H1 (cell line): ENCODE measurements around the gene NCAPG2. TPM values are rescaled to one million over a fixed set of nuclear protein-coding genes. Genes with fewer than 3 reads are reported as not detected.

Experiments used
- CTCF ChIA-PET: fragments of 300-600 bp; sonication (Branson Sonifier 250); formaldehyde crosslinking; loops from one replicate; lab custom pipeline; 2021; ENCODE audit not compliant: partially characterized antibody; lab: Charles Lee
- POLR2A ChIA-PET: fragments of 300-600 bp; sonication (Branson Sonifier 250); formaldehyde crosslinking; loops from one replicate; lab custom pipeline; 2021; ENCODE audit warnings: inconsistent platforms; ENCODE audit not compliant: partially characterized antibody; lab: Charles Lee
- DNase-seq, 2 experiments: peaks; one replicate each; pipeline versions ENCODE4 v3.0.0 to v3.0.0-alpha.2; 2010 to 2022; ENCODE audit warnings: low spot score in 2 of 2, low read depth in 1 of 2, mixed read lengths in 1 of 2
- FAIRE-seq: peaks from 2 replicates; lab custom pipeline; 2011; peaks lifted over from hg19 to GRCh38; lab: Jason Lieb, UNC
- H2AFZ ChIP-seq: 2 replicates; pipeline ENCODE4 v1.8.1; 2012; ENCODE audit warnings: low read length, inconsistent platforms
- H2AK5ac ChIP-seq: 2 replicates; pipeline ENCODE4 v1.6.1; 2013; ENCODE audit warnings: low read depth, low read length
- H2BK120ac ChIP-seq: replicated peaks from 2 replicates; pipeline ENCODE3; 2013; ENCODE audit warnings: low read depth, low read length, inconsistent platforms
- H2BK12ac ChIP-seq: 2 replicates; pipeline ENCODE4 v1.6.1; 2013; ENCODE audit warnings: low read depth, low read length
- H2BK15ac ChIP-seq: 2 replicates; pipeline ENCODE4 v1.6.1; 2013; ENCODE audit warnings: low read length
- H2BK20ac ChIP-seq: 2 replicates; pipeline ENCODE4 v1.6.1; 2013; ENCODE audit warnings: low read length
- H2BK5ac ChIP-seq: 2 replicates; pipeline ENCODE4 v1.6.1; 2013; ENCODE audit warnings: low read depth, low read length
- H3K14ac ChIP-seq: 2 replicates; pipeline ENCODE4 v1.6.1; 2013; ENCODE audit warnings: inconsistent platforms; ENCODE audit not compliant: insufficient read length
- H3K18ac ChIP-seq: 2 replicates; pipeline ENCODE4 v1.6.1; 2013; ENCODE audit warnings: low read length; ENCODE audit errors: extremely low read depth
- H3K23ac ChIP-seq: 2 replicates; pipeline ENCODE4 v1.6.1; 2013; ENCODE audit warnings: inconsistent platforms; ENCODE audit not compliant: insufficient read length
- H3K23me2 ChIP-seq: 2 replicates; pipeline ENCODE4 v1.6.1; 2013; ENCODE audit warnings: low read depth, low read length
- H3K27ac ChIP-seq: 2 replicates; pipeline ENCODE4 v1.6.1; 2011; ENCODE audit warnings: low read depth, low read length, inconsistent platforms
- H3K27me3 ChIP-seq, 4 experiments: replicated peaks in 1 of 4; 1 replicate in 1 of 4; 2 replicates in 3 of 4; pipeline versions ENCODE4 v1.6.1 to v1.8.1; 2011 to 2013; ENCODE audit warnings: low read length in 3 of 4, mild to moderate bottlenecking in 3 of 4, inconsistent platforms in 2 of 4, mixed read lengths in 2 of 4, moderate library complexity in 1 of 4; ENCODE audit not compliant: control insufficient read depth in 3 of 4, insufficient read depth in 3 of 4; ENCODE audit errors: extremely low read depth in 1 of 4
- H3K36me3 ChIP-seq, 4 experiments: 2 replicates each; pipeline versions ENCODE4 v1.6.1 to v1.8.1; 2011 to 2013; ENCODE audit warnings: mild to moderate bottlenecking in 4 of 4, low read length in 3 of 4, moderate library complexity in 2 of 4, control low read depth in 1 of 4, inconsistent platforms in 1 of 4; ENCODE audit not compliant: insufficient read depth in 4 of 4, control insufficient read depth in 2 of 4
- H3K4ac ChIP-seq: replicated peaks from 2 replicates; pipeline ENCODE3; 2013; ENCODE audit warnings: low read length, low read depth, mixed read lengths, inconsistent platforms; ENCODE audit not compliant: insufficient read length
- H3K4me1 ChIP-seq, 4 experiments: replicated peaks in 1 of 4; 1 replicate in 1 of 4; 2 replicates in 3 of 4; pipeline versions ENCODE4 v1.6.1 to v1.8.1; 2011 to 2013; ENCODE audit warnings: low read length in 3 of 4, inconsistent platforms in 2 of 4, mixed read lengths in 1 of 4; ENCODE audit not compliant: insufficient read depth in 4 of 4, control insufficient read depth in 3 of 4
- H3K4me2 ChIP-seq, 2 experiments: 2 replicates each; pipeline versions ENCODE4 v1.6.1 to v1.8.1; 2011 to 2013; ENCODE audit warnings: low read depth in 2 of 2, low read length in 2 of 2, control low read depth in 1 of 2, inconsistent platforms in 1 of 2, mild to moderate bottlenecking in 1 of 2; ENCODE audit not compliant: insufficient read depth in 1 of 2
- H3K4me3 ChIP-seq, 4 experiments: fragments of 200-600, 300-600 bp in 1 of 4; sonication (generic), shearing (Covaris generic), sonication (Bioruptor Twin) in 1 of 4; 2 replicates each; pipeline versions ENCODE4 v1.5.1 to v1.8.1; 2011 to 2016; ENCODE audit warnings: low read length in 4 of 4, low read depth in 3 of 4, control low read depth in 2 of 4, inconsistent platforms in 2 of 4, mild to moderate bottlenecking in 2 of 4, mixed read lengths in 1 of 4, moderate library complexity in 1 of 4; ENCODE audit not compliant: insufficient read depth in 2 of 4; ENCODE audit errors: extremely low read depth in 1 of 4
- H3K56ac ChIP-seq: replicated peaks from 2 replicates; pipeline ENCODE3; 2013; ENCODE audit warnings: low read depth, mild to moderate bottlenecking, mixed read lengths, low read length, inconsistent platforms; ENCODE audit not compliant: insufficient read length
- H3K79me1 ChIP-seq: 2 replicates; pipeline ENCODE4 v1.6.1; 2013; ENCODE audit warnings: low read depth, low read length, control low read depth
- H3K79me2 ChIP-seq, 2 experiments: 2 replicates each; pipeline versions ENCODE4 v1.6.1 to v1.8.1; 2012 to 2013; ENCODE audit warnings: low read length in 2 of 2, mild to moderate bottlenecking in 2 of 2, inconsistent platforms in 1 of 2; ENCODE audit not compliant: insufficient read depth in 2 of 2, control insufficient read depth in 1 of 2
- H3K9ac ChIP-seq, 4 experiments: replicated peaks in 1 of 4; 1 replicate in 1 of 4; 2 replicates in 3 of 4; pipeline versions ENCODE4 v1.6.1 to v1.8.1; 2011 to 2013; ENCODE audit warnings: low read depth in 3 of 4, low read length in 3 of 4, control low read depth in 2 of 4, mild to moderate bottlenecking in 2 of 4, moderate library complexity in 2 of 4, inconsistent platforms in 1 of 4; ENCODE audit errors: extremely low read depth in 1 of 4
- H3K9me3 ChIP-seq, 2 experiments: 2 replicates each; pipeline versions ENCODE4 v1.6.1 to v1.8.1; 2012 to 2013; ENCODE audit warnings: mild to moderate bottlenecking in 2 of 2, moderate library complexity in 2 of 2, control low read depth in 1 of 2, inconsistent platforms in 1 of 2, low read depth in 1 of 2, low read length in 1 of 2, mixed read lengths in 1 of 2; ENCODE audit not compliant: insufficient read depth in 2 of 2
- H4K20me1 ChIP-seq, 2 experiments: replicated peaks in 1 of 2; 2 replicates each; pipeline versions ENCODE3 to v1.8.1; 2011 to 2013; ENCODE audit warnings: inconsistent platforms in 2 of 2, low read length in 2 of 2, mild to moderate bottlenecking in 1 of 2; ENCODE audit not compliant: insufficient read depth in 2 of 2, control insufficient read depth in 1 of 2
- H4K5ac ChIP-seq: 2 replicates; pipeline ENCODE4 v1.6.1; 2013; ENCODE audit warnings: low read length, low read depth, mixed read lengths, inconsistent platforms; ENCODE audit not compliant: insufficient read length
- H4K8ac ChIP-seq: 2 replicates; pipeline ENCODE4 v1.8.0; 2013; ENCODE audit warnings: mild to moderate bottlenecking, moderate library complexity, low read length, inconsistent platforms; ENCODE audit not compliant: insufficient read depth; ENCODE audit errors: extremely low read depth
- H4K91ac ChIP-seq: replicated peaks from 2 replicates; pipeline ENCODE3; 2013; ENCODE audit warnings: low read length, mixed read lengths, inconsistent platforms; ENCODE audit not compliant: insufficient read length
- CHD2 ChIP-seq: IDR thresholded peaks from 2 replicates; pipeline ENCODE4 v1.6.1; 2012; ENCODE audit warnings: low read length, improper control_type of control experiment
- EP300 ChIP-seq, 2 experiments: IDR thresholded peaks; 1 replicate in 1 of 2; 2 replicates in 1 of 2; pipeline ENCODE4 v1.6.1; 2011 to 2012; ENCODE audit warnings: low read depth in 2 of 2, low read length in 2 of 2, mild to moderate bottlenecking in 2 of 2, borderline replicate concordance in 1 of 2, inconsistent platforms in 1 of 2, moderate library complexity in 1 of 2
- EZH2 ChIP-seq: fragments of 200-600 bp; sonication (generic); IDR thresholded peaks from 2 replicates; pipeline ENCODE4 v1.7.1; 2012; ENCODE audit warnings: low read depth, mild to moderate bottlenecking, moderate library complexity, low read length, inconsistent platforms; ENCODE audit not compliant: severe bottlenecking
- FOSL1 ChIP-seq: IDR thresholded peaks from 2 replicates; pipeline ENCODE4 v1.6.1; 2011; ENCODE audit warnings: mild to moderate bottlenecking, low read depth, low read length, moderate library complexity; ENCODE audit not compliant: insufficient read depth
- SIN3A ChIP-seq, 2 experiments: IDR thresholded peaks in 1 of 2; conservative IDR thresholded peaks in 1 of 2; 2 replicates each; pipeline ENCODE4 v1.6.1; 2011 to 2012; ENCODE audit warnings: low read length in 2 of 2, improper control_type of control experiment in 1 of 2, low read depth in 1 of 2, mild to moderate bottlenecking in 1 of 2
- SUZ12 ChIP-seq: fragments of 200-600 bp; sonication (generic); IDR thresholded peaks from 2 replicates; pipeline ENCODE4 v1.6.1; 2012; ENCODE audit warnings: mild to moderate bottlenecking, inconsistent platforms, low read length, moderate library complexity, mixed read lengths
- TCF12 ChIP-seq: IDR thresholded peaks from 2 replicates; pipeline ENCODE4 v1.6.1; 2011; ENCODE audit warnings: low read depth, mild to moderate bottlenecking, low read length
- WGBS, 2 experiments: shearing (Covaris generic) in 1 of 2; methylation state at CpG; one replicate each; pipeline versions ENCODE4 v1.1.6 to v1.1.7; 2013 to 2015; ENCODE audit warnings: low lambda C conversion rate in 2 of 2, mixed read lengths in 2 of 2, inconsistent platforms in 1 of 2, low coverage in 1 of 2, missing lambda C conversion rate in 1 of 2; ENCODE audit not compliant: insufficient replicate concordance in 2 of 2, insufficient coverage in 1 of 2, insufficient read length in 1 of 2; ENCODE audit errors: extremely low coverage in 1 of 2, missing lambda C conversion rate in 1 of 2; 5-methylcytosine and 5-hydroxymethylcytosine counted together
- polyA plus RNA-seq, 7 experiments: library from polyadenylated mRNA; depleted of rRNA in 3 of 7; stranded (reverse) in 5 of 7; unstranded in 2 of 7; fragments of >200 nt in 5 of 7; fragments of 200-250 nt in 2 of 7; gene quantifications; 1 replicate in 5 of 7; 2 replicates in 1 of 7; 4 replicates in 1 of 7; pipeline versions ENCODE4 v1.2.1 to v1.2.3, GENCODE V29; 2011 to 2013; ENCODE audit warnings: missing spikeins in 2 of 7, mixed read lengths in 2 of 7
- total RNA-seq: library from RNA; stranded (reverse); fragmentation: NEBNext Ultra II Directional; extraction: Animal tissue kit (Norgen Biotek cat#: 25700); gene quantifications from 2 replicates; pipeline ENCODE4 v1.2.1, GENCODE V29; 2021

The NCAPG2 gene
- total and polyA plus RNA-seq, 2 of the 8 experiments (the other 6 are each of a cell fraction or from before 2014, with no cell fraction given), result 49.9 to 119 TPM

DNA sequence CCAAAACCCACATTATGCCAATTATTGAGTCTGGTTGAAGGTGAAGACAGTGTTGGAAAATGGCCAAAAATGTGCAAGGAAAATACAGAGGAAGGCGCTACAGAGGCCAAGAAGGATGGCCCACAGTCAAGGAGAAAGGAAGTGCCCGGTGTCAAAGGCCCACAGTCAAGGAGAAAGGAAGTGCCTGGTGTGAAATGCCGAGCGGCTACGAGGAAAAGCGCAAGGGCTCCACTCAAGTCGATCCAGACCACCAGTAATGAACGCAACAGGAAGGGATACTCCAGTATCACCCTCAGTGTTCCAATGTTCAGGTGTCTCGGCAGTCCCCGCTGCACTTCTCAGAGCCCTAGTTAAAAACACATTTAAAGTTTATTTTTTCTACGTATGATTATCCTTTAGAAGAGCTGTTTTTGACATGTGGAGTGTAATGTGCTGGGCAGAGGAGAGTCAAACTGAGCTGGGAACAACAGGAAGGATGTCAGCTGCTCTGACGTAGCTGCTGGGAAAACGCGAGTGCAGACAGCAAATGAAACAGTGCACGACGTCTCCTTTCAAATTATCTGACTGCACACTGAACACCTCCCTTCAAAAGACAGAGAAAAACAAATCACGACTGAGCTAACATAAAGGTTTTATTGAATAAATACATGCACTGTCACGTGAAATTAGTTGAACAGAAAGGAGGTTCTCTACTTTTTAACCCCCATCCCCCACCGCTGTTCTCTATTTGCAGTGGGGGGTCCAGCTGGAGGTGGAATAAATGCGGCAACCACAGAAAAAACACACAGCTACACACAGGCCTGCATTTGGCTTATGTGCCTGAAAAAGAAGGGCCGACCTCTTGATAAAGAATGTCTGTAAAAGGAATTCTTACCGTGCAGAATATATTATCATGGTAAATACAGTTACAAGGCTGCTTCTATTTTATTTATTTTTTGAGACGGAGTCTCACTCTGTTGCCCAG is 26.1 kb upstream of the NCAPG2 start:
- H2BK120ac ChIP-seq, result no peak overlapping the region
- DNase-seq, result peak in 1 of 2 experiments; percentile 31
- H3K4me2 ChIP-seq, result no peak overlapping the region
- no peak overlapping the region for H2AK5ac ChIP-seq
- no peak overlapping the region for H3K18ac ChIP-seq
- WGBS, 2 experiments, result 93% methylated on average over 23 of the region's 23 CpGs; no CpG with 5 or more reads in 1 of the 2 experiments
- no peaks in the 10 kb centered on the region for H3K23me2 ChIP-seq
- H3K9ac ChIP-seq, result no peak overlapping the region
- H4K5ac ChIP-seq, result no peak overlapping the region
- no peak overlapping the region for H3K27ac ChIP-seq
- no peak overlapping the region for H3K4me3 ChIP-seq
- H2AFZ ChIP-seq, result no peak overlapping the region
- H2BK15ac ChIP-seq, result no peak overlapping the region
- H3K79me2 ChIP-seq, result no peaks in the 10 kb centered on the region
- CTCF ChIA-PET, result interaction anchor here (0.6 to 5.0 kb wide), 8 partner anchors 10 to 106 kb away, joined by 3 to 37 read pairs (median 4); partner anchors contain the start of gene NCAPG2
- no peak overlapping the region for H2BK5ac ChIP-seq
- H3K23ac ChIP-seq, result no peak overlapping the region
- no peak overlapping the region for H3K56ac ChIP-seq
- no peaks in the 10 kb centered on the region for H4K20me1 ChIP-seq
- no peak overlapping the region for H2BK20ac ChIP-seq
- POLR2A ChIA-PET, result interaction anchor here (0.6 to 2.2 kb wide), 4 partner anchors 21 to 29 kb away, joined by 3 to 8 read pairs (median 4); partner anchors contain the start of gene NCAPG2
- H2BK12ac ChIP-seq, result no peak overlapping the region
- no peaks in the 10 kb centered on the region for H3K79me1 ChIP-seq
- no peaks in the 10 kb centered on the region for H3K9me3 ChIP-seq
- H4K91ac ChIP-seq, result no peak overlapping the region
- H3K4me1 ChIP-seq, result peaks cover 0 to 7% (median 2%) of the 10 kb centered on the region in 4 experiments; a peak in 3 of 7 replicates
- H3K14ac ChIP-seq, result no peak overlapping the region
- no peak overlapping the region for H3K4ac ChIP-seq
- peaks cover 0 to 4% (median 2%) of the 10 kb centered on the region in 4 experiments; a peak in 1 of 8 replicates for H3K36me3 ChIP-seq
- no peak for FAIRE-seq
- no peaks in the 10 kb centered on the region for H3K27me3 ChIP-seq
- H4K8ac ChIP-seq, result no peak overlapping the region
- TF ChIP-seq EP300 (IDR thresholded peaks at IDR 0.05; ENCODE audit: borderline replicate concordance in 1 of 2, low read depth in 2 of 2, low read length in 2 of 2) (no peak), CHD2 (no peak), TCF12 (no peak), FOSL1 (no peak), EZH2 (no peak), SIN3A (conservative IDR thresholded peaks at IDR 0.05 in 1 of 2, IDR thresholded peaks at IDR 0.05 in 1 of 2; ENCODE audit: low read depth in 1 of 2, low read length in 2 of 2) (no peak), SUZ12 (no peak)
